Activated CD4-positive, alpha-beta T cell treated with anti-CD3 and anti-CD28 coated beads, Interleukin-10, Interleukin-2, amounts not matched to agents 100 ng/mL and 50 ng/mL, durations not matched to agents 16 hours and 8 hours (primary cell): Measurements from ENCODE around the gene ACHE.

Source experiments
- DNase-seq: peaks from one replicate; pipeline ENCODE4 v3.0.0-alpha.2; 2020

The ACHE gene

GRCh38 chr7:100895956-100896731 lies 456 bp upstream of the ACHE start:
- no peak for DNase-seq

GRCh38 chr7:100894860-100895700 lies 608 bp downstream of the ACHE start:
- DNase-seq, result peak; percentile 54

DNA sequence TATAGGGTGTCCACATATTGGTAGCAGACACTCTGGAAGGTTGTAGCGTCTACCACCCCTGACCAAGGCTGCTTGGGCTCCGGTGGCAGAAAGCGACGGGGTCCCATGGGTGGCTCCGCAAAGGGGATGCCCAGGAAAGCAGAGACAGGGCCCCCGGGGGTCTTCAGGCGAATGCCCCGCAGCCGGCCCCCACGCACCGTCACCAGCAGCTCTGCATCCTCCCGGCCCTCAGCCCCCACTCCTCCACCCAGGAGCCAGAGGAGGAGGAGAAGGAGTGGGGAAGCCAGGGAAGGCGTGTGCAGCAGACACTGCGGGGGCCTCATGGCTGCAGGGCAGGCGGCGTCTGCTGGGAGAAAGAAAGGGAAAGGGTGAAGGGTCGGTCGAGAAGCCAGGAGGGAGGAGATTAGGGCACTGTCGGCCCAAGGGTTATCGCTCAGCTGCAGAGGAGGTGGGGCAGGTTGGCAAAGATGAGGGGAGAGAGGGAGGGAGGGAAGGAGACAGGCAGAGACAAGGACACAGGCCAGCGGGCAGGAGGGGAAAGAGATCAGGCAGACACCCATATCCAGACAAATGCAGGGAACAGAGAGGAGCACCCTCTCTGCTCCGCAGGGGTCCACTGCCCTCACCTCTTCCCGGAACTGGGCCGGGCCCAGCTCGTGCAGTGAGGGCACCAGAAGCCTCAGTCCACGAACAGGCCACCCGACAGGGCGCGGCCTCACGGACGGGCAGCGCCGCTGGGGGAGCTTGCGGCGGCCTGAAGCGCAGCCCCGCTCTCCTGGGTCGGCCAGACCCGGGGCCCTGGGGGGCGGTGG lies 1.6 kb downstream of the ACHE start:
- DNase-seq, result no peak

GRCh38 chr7:100893318-100893895 lies 2.3 kb downstream of the ACHE start:
- DNase-seq, result no peak

GRCh38 chr7:100892364-100893317 lies 3.0 kb downstream of the ACHE start:
- DNase-seq, result no peak

- no peak for DNase-seq
Observed at GRCh38 chr7:100891568-100892247, 4.0 kb downstream of the ACHE start.

- no peak for DNase-seq
Observed at GRCh38 chr7:100890653-100891567, 4.8 kb downstream of the ACHE start.

GRCh38 chr7:100888988-100889750 lies 6.5 kb downstream of the ACHE start, which contains the start of gene UFSP1:
TSS of gene UFSP1 (minus strand) at chr7:100889715. CDS start at chr7:100889271, 444 bp downstream.
- no peak for DNase-seq

GRCh38 chr7:100888291-100888987 lies 7.2 kb downstream of the ACHE start:
- DNase-seq, result no peak

GRCh38 chr7:100887516-100888290 lies 8.0 kb downstream of the ACHE start:
- peak; percentile 79 for DNase-seq

DNA sequence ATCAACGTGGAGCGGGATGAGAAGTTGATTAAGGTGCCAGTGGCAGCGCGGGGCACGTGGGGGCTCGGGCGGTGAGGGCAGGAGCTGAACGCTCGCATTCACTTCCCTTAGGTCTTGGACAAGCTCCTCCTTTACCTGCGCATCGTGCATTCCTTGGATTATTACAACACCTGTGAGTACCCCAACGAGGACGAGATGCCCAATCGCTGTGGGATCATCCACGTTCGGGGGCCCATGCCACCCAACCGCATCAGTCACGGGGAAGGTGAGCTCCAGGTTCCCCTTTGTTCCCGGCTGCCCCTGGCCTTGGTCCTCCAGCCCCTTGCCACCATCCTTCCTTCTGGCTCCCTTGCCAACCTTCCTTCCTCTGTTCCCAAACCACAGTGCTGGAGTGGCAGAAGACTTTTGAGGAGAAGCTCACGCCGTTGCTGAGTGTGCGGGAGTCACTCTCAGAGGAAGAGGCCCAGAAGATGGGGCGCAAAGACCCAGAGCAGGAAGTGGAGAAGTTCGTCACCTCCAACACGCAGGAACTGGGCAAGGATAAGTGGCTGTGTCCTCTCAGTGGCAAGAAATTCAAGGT lies 8.7 kb downstream of the ACHE start:
- no peak for DNase-seq

DNA sequence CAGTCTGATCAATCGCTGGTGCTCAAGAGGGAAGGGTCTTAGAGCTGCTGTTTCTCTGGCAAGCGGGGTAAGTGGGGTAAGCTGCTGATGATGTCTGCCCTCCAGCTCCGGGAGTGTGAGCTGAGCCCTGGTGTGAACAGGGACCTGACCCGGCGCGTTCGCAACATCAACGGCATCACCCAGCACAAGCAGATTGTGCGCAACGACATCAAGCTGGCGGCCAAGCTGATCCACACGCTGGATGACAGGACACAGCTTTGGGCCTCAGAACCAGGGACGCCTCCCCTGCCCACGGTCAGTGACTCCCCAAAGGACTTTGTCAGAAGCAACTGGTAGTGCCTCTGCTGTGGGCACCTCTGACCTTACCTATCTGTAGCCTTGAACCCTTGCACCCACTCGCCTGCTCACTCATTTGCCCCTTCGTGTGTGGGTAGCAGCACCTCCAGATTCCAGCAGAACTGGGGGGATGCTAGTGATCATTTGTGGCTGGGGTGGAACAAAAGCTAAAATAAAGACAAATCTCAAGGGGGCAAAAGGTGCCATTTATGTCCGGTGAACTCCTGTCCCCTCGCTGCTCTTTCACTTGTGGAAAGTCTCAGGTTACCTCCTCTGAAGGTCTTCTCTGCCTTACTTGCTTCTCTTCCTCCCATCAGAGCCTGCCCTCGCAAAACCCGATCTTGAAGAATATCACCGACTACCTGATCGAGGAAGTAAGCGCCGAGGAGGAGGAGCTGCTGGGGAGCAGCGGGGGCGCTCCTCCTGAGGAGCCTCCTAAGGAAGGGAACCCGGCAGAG lies 9.3 kb downstream of the ACHE start:
- DNase-seq, result no peak

DNA sequence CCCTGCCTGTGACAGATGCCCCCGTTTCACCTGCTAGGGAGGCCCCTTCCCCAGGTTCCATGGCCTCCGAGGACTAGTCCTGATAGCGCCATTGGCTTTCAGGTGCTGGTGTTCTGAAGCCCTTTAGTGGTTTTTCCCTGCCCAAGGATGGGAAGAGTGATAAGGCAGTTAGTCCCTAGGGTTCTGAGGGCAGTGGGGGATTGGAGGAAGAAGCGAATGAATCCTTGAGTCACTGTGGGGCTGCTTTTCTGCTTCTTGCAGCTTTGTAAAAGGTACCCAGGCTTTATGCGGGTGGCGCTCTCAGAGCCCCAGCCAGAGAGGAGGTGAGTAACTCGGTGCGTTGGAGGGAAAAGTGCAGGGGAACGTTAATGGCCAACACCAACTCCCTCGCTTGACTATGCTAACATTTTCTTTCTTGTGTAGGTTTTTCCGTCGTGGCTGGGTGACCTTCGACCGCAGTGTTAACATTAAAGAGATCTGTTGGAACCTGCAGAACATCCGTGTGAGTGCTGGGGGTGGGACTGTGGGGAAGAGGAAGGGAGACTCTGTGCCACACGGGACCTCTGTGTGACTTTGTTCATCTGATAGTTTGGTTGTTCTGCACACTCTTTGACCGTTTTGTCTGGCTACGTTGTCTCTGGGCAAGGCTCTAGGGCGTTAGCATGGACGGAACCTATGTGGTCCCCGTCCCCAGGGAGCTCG lies 10.1 kb downstream of the ACHE start:
- no peak for DNase-seq

GRCh38 chr7:100884736-100885439 lies 10.8 kb downstream of the ACHE start:
- DNase-seq, result peak; percentile 49
